GM19455 (cell line): ENCODE data around the gene E2F3.

ENCODE experiments used
- ATAC-seq: cut with Tn5 transposase; IDR thresholded peaks from one replicate; pipeline ENCODE4 v1.9.1; 2021; ENCODE audit not compliant: unreplicated experiment

E2F3 gene

GRCh38 chr6:20433321-20433720 is 31.6 kb downstream of the E2F3 start:
- ATAC-seq: no peak

GRCh38 chr6:20433929-20434328 is 32.2 kb downstream of the E2F3 start:
- ATAC-seq: no peak

- ATAC-seq: no peak
Measured at GRCh38 chr6:20434766-20435165, 33.1 kb downstream of the E2F3 start.

- ATAC-seq: no peak
Measured at GRCh38 chr6:20436719-20437118, 35.0 kb downstream of the E2F3 start.

- ATAC-seq: no peak
Measured at GRCh38 chr6:20437639-20438038, 36.0 kb downstream of the E2F3 start.

GRCh38 chr6:20438462-20439070 is 36.9 kb downstream of the E2F3 start:
- ATAC-seq: no peak

GRCh38 chr6:20439558-20439957 is 37.9 kb downstream of the E2F3 start:
- ATAC-seq: no peak

GRCh38 chr6:20440296-20440695 is 38.6 kb downstream of the E2F3 start:
- ATAC-seq: no peak

- no peak for ATAC-seq
Measured at GRCh38 chr6:20441236-20441635, 39.6 kb downstream of the E2F3 start.

GRCh38 chr6:20441921-20442320 is 40.2 kb downstream of the E2F3 start:
- ATAC-seq: no peak

GRCh38 chr6:20444786-20445271 is 43.1 kb downstream of the E2F3 start:
- no peak for ATAC-seq

- ATAC-seq: no peak
Measured at GRCh38 chr6:20447157-20447556, 45.5 kb downstream of the E2F3 start.

- no peak for ATAC-seq
Measured at GRCh38 chr6:20447581-20448132, 46.0 kb downstream of the E2F3 start.

GRCh38 chr6:20448828-20449227 is 47.1 kb downstream of the E2F3 start:
- no peak for ATAC-seq

GRCh38 chr6:20454204-20454824 is 52.6 kb downstream of the E2F3 start:
- ATAC-seq: no peak

GRCh38 chr6:20455251-20455940 is 53.7 kb downstream of the E2F3 start:
- ATAC-seq: no peak

- no peak for ATAC-seq
Measured at GRCh38 chr6:20458027-20458894, 56.6 kb downstream of the E2F3 start.

- no peak for ATAC-seq
Measured at GRCh38 chr6:20459682-20460081, 58.0 kb downstream of the E2F3 start.

- ATAC-seq: no peak
Measured at GRCh38 chr6:20461576-20461975, 59.9 kb downstream of the E2F3 start.

- no peak for ATAC-seq
Measured at GRCh38 chr6:20463396-20463795, 61.7 kb downstream of the E2F3 start.

GRCh38 chr6:20464041-20464440 is 62.4 kb downstream of the E2F3 start:
- no peak for ATAC-seq
